ENCODE data around the gene TNPO3.
A peak's percentile ranks its signal among the peaks of the same experiment; 100 is the strongest.

Gene TNPO3

DNA sequence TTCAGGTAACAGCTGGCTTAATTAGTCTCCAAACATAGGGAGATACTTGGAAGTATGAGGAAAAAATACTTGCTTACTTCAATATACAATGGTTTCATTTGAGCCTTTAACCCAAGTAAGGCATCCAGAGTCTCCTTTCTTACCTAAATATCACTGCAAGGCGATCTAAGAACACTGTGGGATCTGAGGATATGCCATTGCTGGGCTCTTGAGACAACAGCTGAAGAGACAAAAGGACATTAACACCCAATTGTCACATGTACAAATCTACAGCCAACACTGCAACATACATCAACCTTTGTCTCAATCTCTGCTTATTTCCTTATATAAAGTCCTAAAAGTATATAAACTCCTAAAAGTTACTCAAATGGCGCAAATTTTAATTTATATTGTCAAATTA, 72.8 kb downstream of the TNPO3 start:
- DNase-seq (ENCODE audit: low spot score), result no peak
- TF ChIP-seq CTCF (IDR thresholded peaks at IDR 0.05; ENCODE audit: extremely low read depth, insufficient read depth, missing control alignments), result no peak
- in situ Hi-C loops (cut with MboI; ENCODE audit: low pct_unique_long_range_greater_than_20kb, low sequenced_read_pairs, unreplicated experiment), result no loop called here

DNA sequence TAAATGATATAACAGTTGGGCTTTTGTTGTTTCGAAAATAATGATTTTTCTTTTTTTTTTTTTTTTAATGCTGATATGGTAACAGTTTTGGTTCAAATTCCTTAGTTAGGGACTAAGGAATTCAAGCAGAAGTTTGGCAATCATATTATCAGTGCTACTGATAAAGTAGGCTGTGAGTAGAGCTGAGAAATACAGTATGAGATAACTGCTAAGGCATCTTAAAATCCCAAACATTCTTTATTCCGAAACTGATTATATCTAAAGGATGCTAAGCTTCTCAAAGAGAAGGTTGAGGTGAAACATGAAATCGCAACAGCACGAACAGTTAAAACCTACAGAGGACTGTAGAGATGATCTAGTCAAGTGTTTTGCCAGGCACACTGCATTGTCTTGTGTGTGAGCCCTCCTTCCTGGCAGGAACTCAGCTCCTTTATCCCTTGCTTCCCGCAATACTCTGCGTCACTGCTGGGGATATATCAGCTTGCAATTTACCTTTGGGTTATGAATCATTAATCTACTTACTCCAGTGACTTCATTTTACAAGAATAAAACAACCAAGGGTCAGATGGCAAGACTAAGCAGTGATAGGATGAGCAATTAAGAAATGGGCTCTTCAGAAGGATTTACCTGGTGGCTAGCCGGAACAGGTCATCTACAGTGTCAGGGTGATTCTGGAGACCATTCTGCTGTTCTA, 80.5 kb downstream of the TNPO3 start:
- no peak for DNase-seq (ENCODE audit: low spot score)
- TF ChIP-seq CTCF (IDR thresholded peaks at IDR 0.05; ENCODE audit: extremely low read depth, insufficient read depth, missing control alignments), result no peak
- in situ Hi-C loops (cut with MboI; ENCODE audit: low pct_unique_long_range_greater_than_20kb, low sequenced_read_pairs, unreplicated experiment), result no loop called here

DNA sequence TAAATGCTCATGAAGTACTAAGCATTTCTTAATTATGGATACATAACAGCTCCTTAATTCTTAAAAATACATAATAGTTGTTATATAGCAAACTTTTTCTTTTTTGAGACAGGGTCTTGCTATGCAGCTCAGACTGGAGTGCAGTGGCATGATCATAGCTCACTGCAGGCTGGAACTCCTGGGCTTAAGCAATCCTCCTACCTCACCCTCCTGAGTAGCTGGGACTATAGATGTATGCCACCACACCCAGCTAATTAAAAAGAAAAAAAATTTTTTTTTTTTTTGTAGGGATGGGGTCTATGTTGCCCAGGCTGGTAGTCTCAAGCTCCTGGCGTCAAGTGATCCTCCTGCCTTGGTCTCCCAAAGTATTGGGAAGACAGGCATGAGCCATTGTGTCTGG, 86.3 kb downstream of the TNPO3 start:
- DNase-seq (ENCODE audit: low spot score), result no peak
- in situ Hi-C loops (cut with MboI; ENCODE audit: low pct_unique_long_range_greater_than_20kb, low sequenced_read_pairs, unreplicated experiment), result no loop called here
- no peak for TF ChIP-seq CTCF (IDR thresholded peaks at IDR 0.05; ENCODE audit: extremely low read depth, insufficient read depth, missing control alignments)

DNA sequence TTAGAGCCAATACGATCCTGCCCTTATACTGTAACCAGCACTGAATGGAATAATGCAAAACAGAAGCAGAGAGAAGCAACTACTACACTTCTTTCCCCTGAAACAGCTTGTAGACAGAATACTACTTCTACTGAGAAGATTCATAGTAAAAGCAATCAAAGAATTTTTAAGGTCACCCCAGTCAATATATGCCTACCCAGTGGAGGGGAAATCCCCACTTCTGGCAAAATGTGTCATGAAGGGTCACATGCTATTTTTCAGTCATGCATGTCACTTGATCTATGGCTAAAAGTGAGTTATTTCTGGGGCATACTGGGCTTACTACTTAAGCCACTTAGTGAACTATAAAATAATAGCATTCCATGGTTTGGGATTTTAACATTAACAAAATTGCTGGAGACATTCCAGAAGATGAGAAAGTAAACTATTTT, 91.6 kb downstream of the TNPO3 start:
- in situ Hi-C loops (cut with MboI; ENCODE audit: low pct_unique_long_range_greater_than_20kb, low sequenced_read_pairs, unreplicated experiment), result no loop called here
- DNase-seq (ENCODE audit: low spot score), result peak; percentile 70
- no peak for TF ChIP-seq CTCF (IDR thresholded peaks at IDR 0.05; ENCODE audit: extremely low read depth, insufficient read depth, missing control alignments)

DNA sequence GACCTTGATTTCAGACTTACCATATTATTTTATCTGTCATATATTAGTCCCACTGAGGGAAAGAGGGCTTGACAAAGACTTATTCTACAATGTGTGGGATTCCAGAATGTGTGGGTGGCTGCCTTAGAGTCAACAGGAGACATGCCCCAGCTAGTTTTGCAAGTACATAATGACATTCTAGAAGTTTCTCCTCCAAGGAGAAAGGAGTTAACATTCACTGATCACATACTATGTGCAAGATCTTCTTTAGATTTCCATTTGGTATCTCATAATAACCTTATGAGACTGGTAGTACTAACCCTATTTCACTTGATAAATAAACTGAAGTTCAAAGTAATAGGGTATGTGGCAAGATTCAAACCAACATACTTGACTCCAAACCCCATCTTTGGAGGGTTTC, 92.0 kb downstream of the TNPO3 start:
- DNase-seq (ENCODE audit: low spot score), result no peak
- in situ Hi-C loops (cut with MboI; ENCODE audit: low pct_unique_long_range_greater_than_20kb, low sequenced_read_pairs, unreplicated experiment), result no loop called here
- no peak for TF ChIP-seq CTCF (IDR thresholded peaks at IDR 0.05; ENCODE audit: extremely low read depth, insufficient read depth, missing control alignments)

GRCh38 chr7:128961030-128961659, 93.8 kb downstream of the TNPO3 start:
- DNase-seq (ENCODE audit: low spot score), result no peak

More at GRCh38 chr7:128961030-128961659, 93.8 kb downstream of the TNPO3 start:
- in situ Hi-C loops (cut with MboI; ENCODE audit: low pct_unique_long_range_greater_than_20kb, low sequenced_read_pairs, unreplicated experiment), result no loop called here
- no peak for TF ChIP-seq CTCF (IDR thresholded peaks at IDR 0.05; ENCODE audit: extremely low read depth, insufficient read depth, missing control alignments)
